HPDE6-E6E7 (cell line): ENCODE measurements around the gene EFCAB5.
A peak's percentile ranks its signal among the peaks of the same experiment; 100 is the strongest.
"Not testable (repeated sequence)": the region's sequence is repeated elsewhere in the genome, so short reads cannot be mapped to it uniquely, and the experiment has no call there.

ENCODE experiments used
- DNase-seq: peaks from one replicate; pipeline ENCODE4 v3.0.0; 2011; ENCODE audit warnings: missing footprints; ENCODE audit errors: extremely low spot score

Gene EFCAB5

GRCh38 chr17:30005709-30006320 lies 64.4 kb downstream of the EFCAB5 start:
- no peak for DNase-seq

- DNase-seq = not testable (repeated sequence)
Observed at GRCh38 chr17:30011934-30012333, 70.5 kb downstream of the EFCAB5 start.

- DNase-seq = peak; percentile 16
Observed at GRCh38 chr17:30021708-30022317, 80.4 kb downstream of the EFCAB5 start.

- not testable (repeated sequence) for DNase-seq
Observed at GRCh38 chr17:30025325-30025724, 83.9 kb downstream of the EFCAB5 start.

DNA sequence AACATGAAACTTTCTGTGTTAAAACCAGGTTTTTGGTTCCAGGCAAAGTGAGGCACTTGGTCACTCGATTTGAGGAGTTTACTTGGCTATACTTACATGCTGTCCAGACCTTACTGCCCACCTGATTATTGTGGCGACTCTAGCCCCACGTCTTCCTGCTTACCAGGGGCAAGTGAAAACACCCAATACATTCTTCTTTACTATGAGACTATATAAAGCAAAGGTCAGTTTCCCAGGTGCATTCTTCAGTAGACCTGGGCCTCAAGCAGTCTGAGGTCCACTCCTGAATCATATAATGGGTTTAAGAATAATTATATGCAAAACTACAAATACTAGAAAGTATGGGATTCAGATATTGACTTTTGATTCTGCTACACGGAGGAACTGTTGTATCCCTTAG lies 86.2 kb downstream of the EFCAB5 start:
- DNase-seq = no peak

- DNase-seq = no peak
Observed at GRCh38 chr17:30031214-30031869, 89.9 kb downstream of the EFCAB5 start.

GRCh38 chr17:30035369-30035768 lies 93.9 kb downstream of the EFCAB5 start:
- DNase-seq = no peak

GRCh38 chr17:30040719-30041518 lies 99.5 kb downstream of the EFCAB5 start:
- not testable (repeated sequence) for DNase-seq

DNA sequence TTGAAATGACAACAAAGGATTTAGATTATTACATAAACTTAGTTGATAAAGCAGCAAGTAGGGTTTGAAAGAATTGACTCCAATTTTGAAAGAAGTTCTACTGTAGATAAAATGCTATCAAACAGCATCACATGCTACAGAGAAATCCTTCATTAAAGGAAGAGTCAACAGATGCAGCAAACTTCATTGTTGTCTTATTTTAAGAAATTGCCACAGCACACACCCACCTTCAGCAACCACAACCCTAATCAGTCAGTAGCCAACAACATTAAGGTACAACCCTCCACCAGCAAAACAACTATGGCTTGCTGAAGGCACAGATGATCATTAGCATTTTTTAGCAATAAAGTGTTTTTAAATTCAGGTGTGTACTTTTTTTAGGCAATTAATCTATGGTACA lies 100.1 kb downstream of the EFCAB5 start:
- DNase-seq = no peak

- DNase-seq = no peak
Observed at GRCh38 chr17:30062372-30062771, 120.9 kb downstream of the EFCAB5 start.

GRCh38 chr17:30064738-30065137 lies 123.3 kb downstream of the EFCAB5 start:
- no peak for DNase-seq

GRCh38 chr17:30068465-30068864 lies 127.0 kb downstream of the EFCAB5 start:
- DNase-seq = no peak

GRCh38 chr17:30074254-30074653 lies 132.8 kb downstream of the EFCAB5 start:
- DNase-seq = no peak

DNA sequence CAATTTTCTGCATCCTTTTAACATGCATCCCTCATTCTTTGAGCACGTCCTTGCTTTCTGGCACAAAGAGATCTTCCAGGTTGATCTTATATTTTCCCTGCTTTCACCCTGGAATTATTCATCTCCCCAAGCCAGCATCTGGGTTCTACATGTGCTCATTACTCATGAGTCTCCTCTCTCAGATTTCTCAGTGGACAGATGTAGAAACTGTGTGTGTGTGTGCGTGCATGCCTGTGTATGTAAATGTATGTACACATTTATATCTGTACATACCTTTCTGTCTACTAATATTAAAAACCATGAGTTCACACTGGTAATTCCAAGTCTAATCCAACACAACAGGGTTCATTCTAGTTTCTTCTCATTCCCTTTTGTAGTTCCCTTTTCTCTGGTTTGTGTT lies 133.3 kb downstream of the EFCAB5 start:
- DNase-seq = no peak

- DNase-seq = no peak
Observed at GRCh38 chr17:30082773-30083172, 141.3 kb downstream of the EFCAB5 start.

GRCh38 chr17:30084788-30085187 lies 143.4 kb downstream of the EFCAB5 start:
- DNase-seq = no peak

DNA sequence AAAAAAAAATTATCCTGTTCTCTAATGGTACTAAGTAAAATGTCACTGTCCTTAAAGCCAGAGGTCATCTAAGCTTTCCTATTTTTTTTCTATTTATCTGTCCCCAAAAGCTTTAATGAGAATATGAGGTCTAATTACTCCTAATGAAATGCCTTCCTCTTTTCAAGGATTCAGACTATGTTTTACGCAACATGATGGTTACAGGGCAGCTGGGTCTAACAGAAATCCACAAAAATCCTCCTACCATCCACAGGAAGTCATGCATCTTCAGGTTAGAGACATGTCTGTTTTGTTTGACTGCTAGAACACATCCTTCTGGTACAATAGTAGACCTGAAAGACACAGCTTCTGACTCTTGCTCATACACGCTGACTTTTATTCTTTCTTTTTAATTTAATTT lies 145.5 kb downstream of the EFCAB5 start:
- no peak for DNase-seq

DNA sequence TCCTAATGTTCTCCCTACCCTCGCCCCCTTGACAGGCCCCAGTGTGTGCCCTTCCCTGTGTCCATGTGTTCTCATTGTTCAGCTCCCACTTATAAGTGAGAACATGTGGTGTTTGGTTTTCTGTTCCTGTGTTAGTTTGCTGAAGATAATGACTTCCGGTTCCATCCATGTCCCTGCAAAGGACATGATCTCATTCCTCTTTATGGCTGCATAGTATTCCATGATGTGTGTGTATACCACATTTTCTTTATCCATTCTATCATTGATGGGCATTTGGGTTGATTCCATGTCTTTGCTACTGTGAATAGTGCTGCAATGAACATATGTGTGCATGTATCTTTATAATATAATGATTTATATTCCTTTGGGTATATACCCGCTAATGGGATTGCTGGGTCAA lies 146.0 kb downstream of the EFCAB5 start:
- DNase-seq = not testable (repeated sequence)

DNA sequence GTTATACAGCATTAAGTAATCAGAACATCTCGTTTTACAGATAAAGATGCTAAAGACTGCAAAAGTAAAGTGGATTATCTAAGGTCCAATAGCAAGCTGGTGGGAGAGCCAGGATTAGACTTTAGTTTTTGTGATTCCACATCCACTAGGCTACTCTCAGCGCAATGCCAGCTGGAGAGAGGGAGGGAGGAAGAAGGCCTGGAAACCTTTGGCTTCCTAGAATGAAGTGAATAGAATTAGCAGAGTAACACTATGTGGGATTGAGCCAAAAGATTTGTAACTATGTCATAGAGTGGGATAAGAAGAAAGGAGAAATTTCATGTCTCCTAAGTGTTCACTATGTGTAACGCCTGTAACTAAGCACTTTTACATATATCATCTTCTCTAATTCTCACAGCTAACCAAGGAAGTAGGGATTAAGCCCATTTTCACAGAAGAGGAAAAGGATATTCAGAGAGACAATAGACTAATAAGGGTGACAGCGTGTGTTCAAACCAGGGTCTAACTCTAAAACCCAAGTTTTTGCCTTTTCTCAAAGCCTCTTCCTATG lies 149.8 kb downstream of the EFCAB5 start:
- DNase-seq = no peak

GRCh38 chr17:30091771-30092170 lies 150.3 kb downstream of the EFCAB5 start:
- no peak for DNase-seq

- DNase-seq = no peak
Observed at GRCh38 chr17:30092886-30093285, 151.5 kb downstream of the EFCAB5 start.
